K562 (cell line): ENCODE results near the gene ST6GALNAC6. TPM values are rescaled to one million over a fixed set of nuclear protein-coding genes. Genes with fewer than 3 reads are reported as not detected.

Source experiments
- ATAC-seq: fragments of 200-7000 bp; cut with Tn5 transposase; 3 replicates; pipeline ENCODE4 v1.9.1; 2020; ENCODE audit warnings: moderate library complexity
- BruUV-seq: library from RNA; stranded (reverse); fragments of 400-500 nt; replicated peaks from 2 replicates; lab custom pipeline; 2021; lab: Mats Ljungman, UMichigan
- CTCF ChIA-PET: fragments of 300-600 bp; formaldehyde crosslinking; extraction: SDS; loops from one replicate; lab custom pipeline; 2021; ENCODE audit warnings: low intra/inter-chr PET ratio; lab: Yijun Ruan, JAX
- POLR2A ChIA-PET: fragments of 300-600, 350-650 bp; sonication (Branson Sonifier 250); formaldehyde crosslinking; extraction: SDS; loops from one replicate; lab custom pipeline; 2021; ENCODE audit warnings: antibody characterized with exemption, inconsistent platforms; lab: Yijun Ruan, JAX
- DNase-seq, 4 experiments: peaks; one replicate each; pipeline versions ENCODE4 v3.0.0 to v3.0.0-alpha.2; 2011 to 2018; ENCODE audit warnings: low spot score in 3 of 4, mixed read lengths in 3 of 4; ENCODE audit errors: extremely low read depth in 1 of 4
- FAIRE-seq: peaks from 2 replicates; lab custom pipeline; 2011; peaks lifted over from hg19 to GRCh38; lab: Jason Lieb, UNC
- H2AFZ ChIP-seq: 2 replicates; pipeline ENCODE4 v1.6.0; 2011; ENCODE audit warnings: low read depth, low read length, control low read depth, inconsistent platforms
- H3K27ac ChIP-seq: fragments of 200-600 bp; 3 replicates; pipeline ENCODE4 v1.8.0; 2011; ENCODE audit warnings: low read depth, mild to moderate bottlenecking, control low read depth, inconsistent platforms, low read length, moderate library complexity, mixed read lengths; ENCODE audit errors: extremely low read depth
- H3K27me3 ChIP-seq, 2 experiments: fragments of 300-600 bp in 1 of 2; 2 replicates in 1 of 2; 3 replicates in 1 of 2; pipeline versions ENCODE4 v1.6.0 to v1.8.0; 2011; ENCODE audit warnings: inconsistent platforms in 2 of 2, low read length in 2 of 2, mild to moderate bottlenecking in 1 of 2, mixed read lengths in 1 of 2, moderate library complexity in 1 of 2; ENCODE audit not compliant: control insufficient read depth in 2 of 2, insufficient read depth in 2 of 2
- H3K36me3 ChIP-seq: fragments of 300-600 bp; 3 replicates; pipeline ENCODE4 v1.8.0; 2011; ENCODE audit warnings: mild to moderate bottlenecking, low read length, inconsistent platforms; ENCODE audit not compliant: control insufficient read depth, insufficient read depth
- H3K4me1 ChIP-seq, 2 experiments: fragments of 200-600 bp in 1 of 2; replicated peaks in 1 of 2; 2 replicates in 1 of 2; 3 replicates in 1 of 2; pipeline versions ENCODE4 v1.5.1 to v1.8.0; 2011; ENCODE audit warnings: inconsistent platforms in 2 of 2, low read length in 2 of 2, mild to moderate bottlenecking in 1 of 2, mixed read lengths in 1 of 2, moderate library complexity in 1 of 2; ENCODE audit not compliant: control insufficient read depth in 2 of 2, insufficient read depth in 2 of 2
- H3K4me2 ChIP-seq: 2 replicates; pipeline ENCODE4 v1.6.1; 2011; ENCODE audit warnings: low read length, control low read depth, inconsistent platforms, mixed read lengths; ENCODE audit not compliant: insufficient read depth
- H3K4me3 ChIP-seq: fragments of 200-600 bp; sonication (generic), shearing (Covaris generic); 2 replicates; pipeline ENCODE4 v1.5.1; 2016; ENCODE audit warnings: control low read depth, inconsistent platforms
- H3K79me2 ChIP-seq: fragments of 200-600 bp; 3 replicates; pipeline ENCODE4 v1.8.0; 2011; ENCODE audit warnings: low read length, inconsistent platforms; ENCODE audit not compliant: control insufficient read depth, insufficient read depth
- H3K9ac ChIP-seq, 2 experiments: 2 replicates each; pipeline versions ENCODE4 v1.6.0 to v1.6.1; 2011; ENCODE audit warnings: low read depth in 2 of 2, low read length in 2 of 2, control low read depth in 1 of 2, inconsistent platforms in 1 of 2, mild to moderate bottlenecking in 1 of 2, mixed read lengths in 1 of 2; ENCODE audit not compliant: insufficient read depth in 1 of 2
- H3K9me1 ChIP-seq: one replicate; pipeline ENCODE4 v1.6.0; 2011; ENCODE audit warnings: inconsistent platforms, mild to moderate bottlenecking, low read length, moderate library complexity; ENCODE audit not compliant: control insufficient read depth, insufficient read depth
- H3K9me3 ChIP-seq: replicated peaks from 2 replicates; pipeline ENCODE4 v1.5.1; 2011; ENCODE audit warnings: low read depth, low read length, inconsistent platforms; ENCODE audit not compliant: control insufficient read depth, insufficient read depth
- H4K20me1 ChIP-seq: replicated peaks from 2 replicates; pipeline ENCODE4 v1.6.1; 2011; ENCODE audit warnings: low read length, inconsistent platforms, mixed read lengths; ENCODE audit not compliant: control insufficient read depth, insufficient read depth
- CBX8 ChIP-seq: fragments of 200-600 bp; sonication (generic); IDR thresholded peaks from 2 replicates; pipeline ENCODE4 v1.6.1; 2012; ENCODE audit warnings: borderline replicate concordance, mixed run types, low read depth, mild to moderate bottlenecking, moderate library complexity, mixed read lengths, low read length, control low read depth, inconsistent platforms; ENCODE audit not compliant: poor library complexity, severe bottlenecking; ENCODE audit errors: extremely low read depth
- EHMT2 ChIP-seq: fragments of 450-650 bp; IDR thresholded peaks from 2 replicates; pipeline ENCODE4 v1.6.1; 2018; ENCODE audit warnings: antibody characterized with exemption
- GATA2 ChIP-seq: sonication (generic); formaldehyde crosslinking; IDR thresholded peaks from 2 replicates; pipeline ENCODE4 v1.4.0; 2020; ENCODE audit warnings: mild to moderate bottlenecking, missing genetic modification reagents
- HDAC8 ChIP-seq: fragments of 450-650 bp; IDR thresholded peaks from 2 replicates; pipeline ENCODE4 v1.6.1; 2016; ENCODE audit warnings: mild to moderate bottlenecking, missing genetic modification characterization, moderate library complexity, missing compliant biosample characterization
- MAFG ChIP-seq: fragments of 450-650 bp; conservative IDR thresholded peaks from 2 replicates; pipeline ENCODE4 v1.6.1; 2016; ENCODE audit warnings: missing genetic modification characterization, missing compliant biosample characterization
- RAD51 ChIP-seq: fragments of 450-650 bp; IDR thresholded peaks from 2 replicates; pipeline ENCODE4 v1.7.1; 2016; ENCODE audit warnings: low read depth, mild to moderate bottlenecking, borderline replicate concordance
- SRSF7 ChIP-seq: fragments of 200-400 bp; formaldehyde crosslinking; optimal IDR thresholded peaks from 2 replicates; pipeline ENCODE3; 2017; ENCODE audit warnings: mild to moderate bottlenecking, low read depth, low read length
- TEAD2 ChIP-seq: fragments of 450-650 bp; IDR thresholded peaks from 2 replicates; pipeline ENCODE4 v1.6.1; 2016; ENCODE audit warnings: missing genetic modification characterization, control low read depth, missing compliant biosample characterization
- ZFX ChIP-seq: sonication (generic); formaldehyde crosslinking; IDR thresholded peaks from 2 replicates; pipeline ENCODE4 v1.8.0; 2022; ENCODE audit warnings: mild to moderate bottlenecking, missing genetic modification reagents, moderate library complexity
- ZZZ3 ChIP-seq: fragments of 450-650 bp; IDR thresholded peaks from 2 replicates; pipeline ENCODE4 v1.6.1; 2016; ENCODE audit warnings: antibody characterized with exemption, mild to moderate bottlenecking, moderate library complexity
- WGBS: fragments of 100-300 bp; shearing (Covaris generic); methylation state at CpG from one replicate; pipeline ENCODE4 v1.1.6; 2016; ENCODE audit warnings: low coverage, mixed read lengths; ENCODE audit not compliant: insufficient coverage; ENCODE audit errors: missing lambda C conversion rate; 5-methylcytosine and 5-hydroxymethylcytosine counted together
- in situ Hi-C: fragments of 300-500 bp; cut with MboI; formaldehyde crosslinking; loops from 4 replicates; pipeline ENCODE4 v1.15.0; 2018; ENCODE audit warnings: inconsistent platforms, mixed read lengths
- intact Hi-C: fragments of 100-400 bp; cut with micrococcal nuclease; formaldehyde crosslinking; loops from 2 replicates; pipeline ENCODE4 v1.14.2; 2022
- polyA plus RNA-seq, 8 experiments: library from polyadenylated mRNA; depleted of rRNA in 4 of 8; stranded (reverse) in 5 of 8; unstranded in 3 of 8; fragments of >200 nt; fragmentation: Nextera tagmentation in 2 of 8; fragmentation: Illumina TruSeq in 1 of 8; extraction: Ambion mirVana in 2 of 8; extraction: Trizol in 1 of 8; gene quantifications; 2 replicates each; pipeline versions ENCODE4 v1.2.1 to v1.2.3, GENCODE V29; 2011 to 2014; ENCODE audit warnings: inconsistent platforms in 1 of 8, missing spikeins in 1 of 8
- total RNA-seq, 7 experiments: library from RNA; depleted of rRNA in 6 of 7; stranded (reverse); fragments of >200 nt in 6 of 7; fragmentation: Illumina TruSeq in 2 of 7; extraction: Trizol in 2 of 7; gene quantifications; 2 replicates each; pipeline versions ENCODE4 v1.2.1 to v1.2.3, GENCODE V29; 2011 to 2021; ENCODE audit warnings: low replicate concordance in 1 of 7
- TF ChIP-seq, protein P1 (sequence below): fragments of 150-350 bp; conservative IDR thresholded peaks from 2 replicates; pipeline ENCODE4 v1.6.1; 2014; ENCODE audit warnings: low read length
- TF ChIP-seq, protein P2 (sequence below): fragments of 250-450 bp; sonication (Bioruptor Pico); IDR thresholded peaks from 2 replicates; pipeline ENCODE4 v1.5.0; 2020; ENCODE audit warnings: mild to moderate bottlenecking, borderline replicate concordance
- TF ChIP-seq, protein P3 (sequence below): conservative IDR thresholded peaks from 2 replicates; pipeline ENCODE4 v1.6.1; 2011; ENCODE audit warnings: low read depth, mild to moderate bottlenecking, low read length; ENCODE audit not compliant: control insufficient read depth

Gene ST6GALNAC6
- total and polyA plus RNA-seq, 9 of the 15 experiments (the other 6 are each of a cell fraction or from before 2014, with no cell fraction given), result 0.13 to 23.0 (median 14.5) TPM

DNA sequence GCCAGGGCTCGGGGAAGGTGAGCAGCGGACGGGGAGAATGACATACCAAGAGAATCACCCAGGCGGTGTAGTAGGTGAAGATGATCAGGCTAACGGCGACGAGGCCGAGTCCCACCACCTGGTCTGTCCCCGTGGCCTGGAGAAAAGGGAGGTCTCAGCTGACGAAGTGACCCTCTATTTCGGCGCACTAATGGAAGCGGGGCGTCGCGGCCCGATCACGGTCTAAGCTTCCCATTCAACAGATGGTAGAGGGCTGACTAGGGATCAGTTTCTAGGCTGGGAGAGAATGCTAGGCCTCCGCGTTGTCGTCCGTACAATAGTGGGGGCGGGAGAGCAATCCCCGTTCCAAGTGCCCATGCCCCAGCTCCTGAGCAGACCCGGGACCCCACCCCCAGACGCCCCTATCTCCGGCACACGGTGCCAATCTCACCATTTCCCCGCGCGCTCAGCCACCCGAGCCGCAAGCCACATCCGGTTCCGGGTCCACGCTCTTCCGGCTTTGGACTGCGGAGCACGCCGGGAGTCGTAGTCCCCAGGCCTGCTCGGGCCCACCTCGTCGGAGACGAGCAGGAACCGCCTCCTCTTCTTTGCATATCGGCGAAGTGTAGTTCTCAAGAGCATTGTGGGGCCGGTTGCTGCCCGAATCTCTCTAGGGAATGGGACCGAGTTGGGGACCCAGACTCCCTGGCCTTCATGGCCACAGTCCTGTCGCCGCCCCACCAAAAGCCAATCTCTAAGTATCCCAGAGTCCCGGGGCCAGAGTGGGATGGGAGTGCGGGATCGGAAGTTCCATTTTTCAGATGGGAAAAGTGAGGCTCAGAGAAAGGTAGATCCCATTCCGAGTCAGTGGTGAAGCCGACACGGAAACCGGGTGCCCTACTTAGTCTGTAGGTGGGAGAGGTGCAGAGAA lies 38.2 kb upstream of the ST6GALNAC6 start, which contains the start of gene DPM2 (continued):
- TF ChIP-seq CBX8, result no peak
- TF ChIP-seq ZFX (CRISPR knock-in tag), result peak; percentile 88
- no peak for TF ChIP-seq EHMT2
- no peak for TF ChIP-seq ZZZ3
- no peak for TF ChIP-seq GATA2 (CRISPR knock-in tag)

DNA sequence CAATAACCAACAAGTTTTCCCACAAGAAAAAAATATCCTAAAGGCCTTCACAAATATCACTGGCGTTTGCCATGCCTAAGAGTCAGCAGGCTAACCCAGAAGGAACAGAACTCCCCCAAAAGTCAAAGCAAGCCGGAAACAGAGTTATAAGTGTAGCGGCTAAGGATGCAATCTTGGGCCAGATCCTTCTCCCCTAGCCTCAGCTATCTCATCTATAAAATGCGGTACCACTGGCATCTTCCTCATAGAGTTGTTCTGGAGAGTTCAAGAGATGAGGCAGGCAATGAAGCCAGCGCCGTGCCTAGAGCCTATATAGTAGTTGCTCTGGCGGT lies 37.6 kb upstream of the ST6GALNAC6 start:
- under 1% methylated on average over 7 of the region's 7 CpGs for WGBS
- ChIA-PET POLR2A (interaction anchor here (0.6 to 1.0 kb wide), 3 partner anchors 43 to 157 kb away, joined by 3 to 6 read pairs (median 3); no protein-coding TSS in a partner anchor), CTCF (interaction anchor here (0.6 kb wide), 1 partner anchor 103 kb away, joined by 3 read pairs; no protein-coding TSS in a partner anchor)
- H3K9me3 ChIP-seq, result no peaks in the 10 kb centered on the region
- peaks cover 45% of the 10 kb centered on the region for H3K79me2 ChIP-seq
- H3K4me1 ChIP-seq, result peaks cover 64 to 82% of the 10 kb centered on the region in 2 experiments
- H3K4me3 ChIP-seq, result peak overlapping the region; percentile 70
- no peak for ATAC-seq
- no TSS peak for BruUV-seq
- H3K36me3 ChIP-seq, result peaks cover 27% of the 10 kb centered on the region; the same call in 2 of the 3 replicates
- FAIRE-seq, result peak; percentile 44
- H2AFZ ChIP-seq, result peak overlapping the region; percentile 93; the same call in 1 of the 2 replicates
- peaks cover 3% of the 10 kb centered on the region for H3K9me1 ChIP-seq
- intact Hi-C loops (no loop called here), in situ Hi-C loops (loop anchor here (5.0 kb wide), 2 partner anchors 95 to 180 kb away; no protein-coding TSS in a partner anchor)
- H4K20me1 ChIP-seq, result peaks cover 18% of the 10 kb centered on the region; the same call in 1 of the 2 replicates
- H3K27ac ChIP-seq, result peak overlapping the region; percentile 88
- DNase-seq, result no peak
- peak overlapping the region; percentile 97 for H3K4me2 ChIP-seq
- H3K27me3 ChIP-seq, result no peaks in the 10 kb centered on the region
- H3K9ac ChIP-seq, result peak overlapping the region; percentile 89 to 96
- TF ChIP-seq, protein P1, sequence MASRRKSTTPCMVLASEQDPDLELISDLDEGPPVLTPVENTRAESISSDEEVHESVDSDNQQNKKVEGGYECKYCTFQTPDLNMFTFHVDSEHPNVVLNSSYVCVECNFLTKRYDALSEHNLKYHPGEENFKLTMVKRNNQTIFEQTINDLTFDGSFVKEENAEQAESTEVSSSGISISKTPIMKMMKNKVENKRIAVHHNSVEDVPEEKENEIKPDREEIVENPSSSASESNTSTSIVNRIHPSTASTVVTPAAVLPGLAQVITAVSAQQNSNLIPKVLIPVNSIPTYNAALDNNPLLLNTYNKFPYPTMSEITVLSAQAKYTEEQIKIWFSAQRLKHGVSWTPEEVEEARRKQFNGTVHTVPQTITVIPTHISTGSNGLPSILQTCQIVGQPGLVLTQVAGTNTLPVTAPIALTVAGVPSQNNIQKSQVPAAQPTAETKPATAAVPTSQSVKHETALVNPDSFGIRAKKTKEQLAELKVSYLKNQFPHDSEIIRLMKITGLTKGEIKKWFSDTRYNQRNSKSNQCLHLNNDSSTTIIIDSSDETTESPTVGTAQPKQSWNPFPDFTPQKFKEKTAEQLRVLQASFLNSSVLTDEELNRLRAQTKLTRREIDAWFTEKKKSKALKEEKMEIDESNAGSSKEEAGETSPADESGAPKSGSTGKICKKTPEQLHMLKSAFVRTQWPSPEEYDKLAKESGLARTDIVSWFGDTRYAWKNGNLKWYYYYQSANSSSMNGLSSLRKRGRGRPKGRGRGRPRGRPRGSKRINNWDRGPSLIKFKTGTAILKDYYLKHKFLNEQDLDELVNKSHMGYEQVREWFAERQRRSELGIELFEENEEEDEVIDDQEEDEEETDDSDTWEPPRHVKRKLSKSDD, result no peak
- TF ChIP-seq EHMT2 (no peak), TEAD2 (tag) (no peak), HDAC8 (no peak), MAFG (tag) (no peak), SRSF7 (no peak), RAD51 (no peak)
- TF ChIP-seq, protein P2, sequence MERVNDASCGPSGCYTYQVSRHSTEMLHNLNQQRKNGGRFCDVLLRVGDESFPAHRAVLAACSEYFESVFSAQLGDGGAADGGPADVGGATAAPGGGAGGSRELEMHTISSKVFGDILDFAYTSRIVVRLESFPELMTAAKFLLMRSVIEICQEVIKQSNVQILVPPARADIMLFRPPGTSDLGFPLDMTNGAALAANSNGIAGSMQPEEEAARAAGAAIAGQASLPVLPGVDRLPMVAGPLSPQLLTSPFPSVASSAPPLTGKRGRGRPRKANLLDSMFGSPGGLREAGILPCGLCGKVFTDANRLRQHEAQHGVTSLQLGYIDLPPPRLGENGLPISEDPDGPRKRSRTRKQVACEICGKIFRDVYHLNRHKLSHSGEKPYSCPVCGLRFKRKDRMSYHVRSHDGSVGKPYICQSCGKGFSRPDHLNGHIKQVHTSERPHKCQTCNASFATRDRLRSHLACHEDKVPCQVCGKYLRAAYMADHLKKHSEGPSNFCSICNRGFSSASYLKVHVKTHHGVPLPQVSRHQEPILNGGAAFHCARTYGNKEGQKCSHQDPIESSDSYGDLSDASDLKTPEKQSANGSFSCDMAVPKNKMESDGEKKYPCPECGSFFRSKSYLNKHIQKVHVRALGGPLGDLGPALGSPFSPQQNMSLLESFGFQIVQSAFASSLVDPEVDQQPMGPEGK (CRISPR knock-in tag), result no peak
- TF ChIP-seq, protein P3, sequence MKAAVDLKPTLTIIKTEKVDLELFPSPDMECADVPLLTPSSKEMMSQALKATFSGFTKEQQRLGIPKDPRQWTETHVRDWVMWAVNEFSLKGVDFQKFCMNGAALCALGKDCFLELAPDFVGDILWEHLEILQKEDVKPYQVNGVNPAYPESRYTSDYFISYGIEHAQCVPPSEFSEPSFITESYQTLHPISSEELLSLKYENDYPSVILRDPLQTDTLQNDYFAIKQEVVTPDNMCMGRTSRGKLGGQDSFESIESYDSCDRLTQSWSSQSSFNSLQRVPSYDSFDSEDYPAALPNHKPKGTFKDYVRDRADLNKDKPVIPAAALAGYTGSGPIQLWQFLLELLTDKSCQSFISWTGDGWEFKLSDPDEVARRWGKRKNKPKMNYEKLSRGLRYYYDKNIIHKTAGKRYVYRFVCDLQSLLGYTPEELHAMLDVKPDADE, result no peak
